HUES48 (cell line): ENCODE results near the gene FOXJ1.

Source experiments
- H3K27ac ChIP-seq: one replicate; pipeline ENCODE4 v1.7.0; 2013; ENCODE audit warnings: low read depth, low read length, inconsistent platforms
- H3K27me3 ChIP-seq: 2 replicates; pipeline ENCODE4 v1.6.1; 2013; ENCODE audit warnings: mild to moderate bottlenecking, low read length; ENCODE audit not compliant: control insufficient read depth, insufficient read depth
- H3K36me3 ChIP-seq: 2 replicates; pipeline ENCODE4 v1.6.1; 2013; ENCODE audit warnings: low read length; ENCODE audit not compliant: control insufficient read depth, insufficient read depth
- H3K4me1 ChIP-seq: 2 replicates; pipeline ENCODE4 v1.6.1; 2013; ENCODE audit warnings: mild to moderate bottlenecking, low read length; ENCODE audit not compliant: control insufficient read depth, insufficient read depth
- H3K4me3 ChIP-seq: 2 replicates; pipeline ENCODE4 v1.5.1; 2013; ENCODE audit warnings: mild to moderate bottlenecking, low read depth, low read length
- H3K9ac ChIP-seq: 2 replicates; pipeline ENCODE4 v1.6.1; 2013; ENCODE audit warnings: mild to moderate bottlenecking, low read depth, low read length, moderate library complexity
- H3K9me3 ChIP-seq: 2 replicates; pipeline ENCODE4 v1.6.1; 2013; ENCODE audit warnings: low read length; ENCODE audit not compliant: control insufficient read depth, insufficient read depth

FOXJ1 gene

GRCh38 chr17:76159157-76159556 is 18.1 kb upstream of the FOXJ1 start:
- no peak overlapping the region for H3K9ac ChIP-seq

GRCh38 chr17:76157759-76158158 is 16.7 kb upstream of the FOXJ1 start:
- H3K9me3 ChIP-seq = no peaks in the 10 kb centered on the region
- H3K4me3 ChIP-seq = no peak overlapping the region
- no peak overlapping the region for H3K9ac ChIP-seq
- no peak overlapping the region for H3K27ac ChIP-seq
- H3K27me3 ChIP-seq = no peaks in the 10 kb centered on the region
- peaks cover 7% of the 10 kb centered on the region for H3K4me1 ChIP-seq
- no peaks in the 10 kb centered on the region for H3K36me3 ChIP-seq

More at GRCh38 chr17:76159157-76159556, 18.1 kb upstream of the FOXJ1 start:
- Histone ChIP-seq H3K27ac (no peak overlapping the region), H3K4me1 (peaks cover 8% of the 10 kb centered on the region), H3K27me3 (no peaks in the 10 kb centered on the region), H3K9me3 (no peaks in the 10 kb centered on the region), H3K4me3 (no peak overlapping the region), H3K36me3 (no peaks in the 10 kb centered on the region)

- no peaks in the 10 kb centered on the region for H3K9me3 ChIP-seq
- no peak overlapping the region for H3K27ac ChIP-seq
- H3K9ac ChIP-seq = no peak overlapping the region
- H3K4me1 ChIP-seq = peaks cover 7% of the 10 kb centered on the region
- no peaks in the 10 kb centered on the region for H3K27me3 ChIP-seq
- H3K36me3 ChIP-seq = no peaks in the 10 kb centered on the region
- H3K4me3 ChIP-seq = no peak overlapping the region
Measured at GRCh38 chr17:76156662-76156991, 15.6 kb upstream of the FOXJ1 start.

GRCh38 chr17:76155988-76156661 is 15.1 kb upstream of the FOXJ1 start:
- Histone ChIP-seq H3K27me3 (no peaks in the 10 kb centered on the region), H3K4me3 (no peak overlapping the region), H3K4me1 (peaks cover 7% of the 10 kb centered on the region), H3K9ac (no peak overlapping the region), H3K36me3 (0 out of 2 replicates have a peak, but pooled peaks cover 3% of the 10 kb centered on the region), H3K9me3 (no peaks in the 10 kb centered on the region), H3K27ac (no peak overlapping the region)

GRCh38 chr17:76154936-76155845 is 14.1 kb upstream of the FOXJ1 start:
- Histone ChIP-seq H3K36me3 (0 out of 2 replicates have a peak, but pooled peaks cover 3% of the 10 kb centered on the region), H3K27ac (no peak overlapping the region), H3K9me3 (no peaks in the 10 kb centered on the region), H3K4me3 (no peak overlapping the region), H3K27me3 (no peaks in the 10 kb centered on the region), H3K4me1 (peaks cover 7% of the 10 kb centered on the region), H3K9ac (no peak overlapping the region)

GRCh38 chr17:76154292-76154691 is 13.2 kb upstream of the FOXJ1 start:
- Histone ChIP-seq H3K36me3 (0 out of 2 replicates have a peak, but pooled peaks cover 3% of the 10 kb centered on the region), H3K4me1 (peaks cover 7% of the 10 kb centered on the region), H3K9me3 (no peaks in the 10 kb centered on the region), H3K4me3 (no peak overlapping the region), H3K9ac (no peak overlapping the region), H3K27me3 (no peaks in the 10 kb centered on the region), H3K27ac (no peak overlapping the region)

GRCh38 chr17:76153640-76154039 is 12.6 kb upstream of the FOXJ1 start:
- H3K4me1 ChIP-seq = peaks cover 7% of the 10 kb centered on the region
- 0 out of 2 replicates have a peak, but pooled peaks cover 3% of the 10 kb centered on the region for H3K36me3 ChIP-seq
- H3K9me3 ChIP-seq = no peaks in the 10 kb centered on the region
- no peaks in the 10 kb centered on the region for H3K27me3 ChIP-seq
- no peak overlapping the region for H3K9ac ChIP-seq
- H3K27ac ChIP-seq = no peak overlapping the region
- H3K4me3 ChIP-seq = no peak overlapping the region

- Histone ChIP-seq H3K9ac (no peak overlapping the region), H3K4me1 (peaks cover 7% of the 10 kb centered on the region), H3K4me3 (no peak overlapping the region), H3K27ac (no peak overlapping the region), H3K9me3 (no peaks in the 10 kb centered on the region), H3K36me3 (0 out of 2 replicates have a peak, but pooled peaks cover 3% of the 10 kb centered on the region), H3K27me3 (no peaks in the 10 kb centered on the region)
Measured at GRCh38 chr17:76153202-76153601, 12.2 kb upstream of the FOXJ1 start.

GRCh38 chr17:76152591-76152990 is 11.5 kb upstream of the FOXJ1 start:
- H3K4me1 ChIP-seq = peaks cover 10% of the 10 kb centered on the region
- H3K9me3 ChIP-seq = no peaks in the 10 kb centered on the region
- H3K36me3 ChIP-seq = 0 out of 2 replicates have a peak, but pooled peaks cover 3% of the 10 kb centered on the region

GRCh38 chr17:76151896-76152454 is 10.9 kb upstream of the FOXJ1 start:
- H3K9me3 ChIP-seq = no peaks in the 10 kb centered on the region
- no peak overlapping the region for H3K4me3 ChIP-seq
- 0 out of 2 replicates have a peak, but pooled peaks cover 3% of the 10 kb centered on the region for H3K36me3 ChIP-seq
- H3K9ac ChIP-seq = no peak overlapping the region
- H3K4me1 ChIP-seq = peaks cover 13% of the 10 kb centered on the region
- H3K27ac ChIP-seq = no peak overlapping the region
- H3K27me3 ChIP-seq = no peaks in the 10 kb centered on the region

More at GRCh38 chr17:76152591-76152990, 11.5 kb upstream of the FOXJ1 start:
- H3K9ac ChIP-seq = no peak overlapping the region
- no peak overlapping the region for H3K27ac ChIP-seq
- H3K27me3 ChIP-seq = no peaks in the 10 kb centered on the region
- H3K4me3 ChIP-seq = no peak overlapping the region
